Smooth muscle cell of the brain vasculature (primary cell): ENCODE data around the gene ANK3.

Source experiments
- DNase-seq: peaks from one replicate; pipeline ENCODE4 v3.0.0-alpha.2; 2012; ENCODE audit warnings: low read depth, low spot score

The ANK3 gene

DNA sequence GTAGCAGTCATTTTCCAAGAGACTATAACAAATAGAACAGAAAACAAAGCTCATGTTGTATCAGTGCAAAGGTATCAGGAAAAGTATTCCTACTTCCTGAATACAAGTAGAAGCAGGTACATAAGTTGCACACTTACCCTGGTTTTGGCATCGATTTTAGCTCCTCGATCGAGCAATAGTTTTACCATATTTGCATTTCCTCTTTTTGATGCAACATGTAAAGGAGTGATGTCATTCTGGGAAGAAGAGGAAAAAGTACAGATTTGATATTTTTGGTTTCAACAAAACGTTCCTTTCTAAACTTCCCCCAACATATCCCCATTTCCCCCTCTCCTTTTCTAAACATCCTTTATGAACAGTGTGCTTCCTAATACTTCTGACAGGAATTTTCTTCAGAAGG lies 155.1 kb downstream of the ANK3 start:
- no peak for DNase-seq

DNA sequence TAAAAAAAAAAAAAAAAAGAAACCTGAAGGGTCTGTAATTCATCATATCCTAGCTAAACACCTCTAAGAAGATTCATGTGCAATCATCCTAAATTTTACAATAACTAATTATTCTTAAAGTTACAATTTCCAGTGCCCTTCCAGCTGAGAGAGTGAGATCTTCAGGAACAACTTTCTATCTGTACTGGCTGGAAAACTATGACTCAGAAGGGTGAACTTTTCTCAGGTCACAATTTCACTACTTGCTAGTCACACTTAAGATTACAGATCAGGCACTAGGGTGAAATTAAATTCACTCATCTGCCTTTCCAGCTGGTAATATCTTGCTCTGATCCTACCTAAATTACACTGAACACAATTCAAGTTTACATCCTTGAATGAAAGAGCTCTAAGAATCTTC lies 158.8 kb downstream of the ANK3 start:
- no peak for DNase-seq

DNA sequence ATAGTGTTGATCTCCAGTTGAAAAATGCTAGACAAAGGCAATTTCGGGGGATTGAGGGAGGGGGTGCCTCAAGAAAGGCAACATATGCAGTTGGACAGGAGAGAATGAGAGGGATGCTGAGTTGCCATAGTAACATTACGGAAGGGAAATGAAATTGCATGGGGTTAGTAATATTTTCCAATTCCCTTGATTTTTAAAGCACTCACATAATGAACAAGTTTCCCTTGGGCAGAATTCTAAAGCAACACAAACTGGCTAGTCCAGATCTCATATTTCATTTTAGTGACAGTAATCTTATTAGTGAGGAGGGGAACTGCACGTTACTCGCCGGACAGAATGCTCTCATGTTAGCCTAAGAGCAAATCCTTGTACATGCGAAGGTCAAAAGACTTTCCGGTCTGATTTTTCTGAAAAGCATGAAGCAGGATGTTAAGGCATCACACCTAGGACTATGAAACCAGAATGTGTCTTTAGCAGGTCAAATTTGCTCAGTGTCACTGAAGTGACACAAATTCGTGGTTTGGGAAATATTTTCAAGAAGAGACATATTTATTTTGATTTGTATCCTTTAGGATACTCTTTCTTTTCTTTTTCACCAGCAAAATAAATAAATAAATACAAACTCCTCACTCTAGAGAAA lies 165.5 kb downstream of the ANK3 start:
- no peak for DNase-seq

DNA sequence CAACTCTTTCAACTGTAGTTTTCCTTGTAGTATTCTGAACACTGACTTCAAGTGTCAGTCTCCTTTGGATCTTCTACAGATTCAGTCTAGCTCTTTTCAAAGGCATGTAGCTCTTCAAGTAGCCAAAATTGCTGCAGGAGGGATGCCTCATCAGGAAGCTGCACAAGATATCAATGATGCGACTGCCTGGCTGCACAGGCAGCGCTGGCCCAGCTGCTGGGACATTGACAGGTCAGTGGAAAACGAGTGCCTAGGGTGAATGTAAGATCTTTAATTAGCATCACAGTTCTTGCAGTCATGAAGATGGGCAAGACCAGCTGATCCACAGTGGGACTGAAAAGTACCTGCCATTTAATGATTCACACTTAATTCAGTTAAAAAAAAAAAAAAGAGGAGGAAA lies 167.6 kb downstream of the ANK3 start:
- DNase-seq, result no peak

DNA sequence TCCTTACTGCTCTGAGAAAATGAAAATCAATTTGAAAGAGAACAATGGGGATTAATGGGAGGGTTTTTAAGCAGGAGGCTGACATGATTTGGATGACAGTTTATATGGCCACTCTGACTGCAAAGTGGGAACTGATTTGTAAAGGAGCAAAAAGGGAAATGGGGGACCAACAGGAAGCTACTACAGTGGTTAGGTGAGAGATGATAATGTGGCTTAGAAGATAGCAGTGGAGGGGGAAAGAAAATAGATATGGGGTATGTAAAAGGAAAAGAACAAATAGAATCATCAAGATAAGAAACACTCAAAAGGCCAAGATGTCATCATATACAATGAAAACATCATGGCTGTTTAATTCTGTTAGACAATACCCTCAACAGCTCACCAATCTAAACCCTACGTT lies 177.5 kb downstream of the ANK3 start:
- DNase-seq, result no peak

DNA sequence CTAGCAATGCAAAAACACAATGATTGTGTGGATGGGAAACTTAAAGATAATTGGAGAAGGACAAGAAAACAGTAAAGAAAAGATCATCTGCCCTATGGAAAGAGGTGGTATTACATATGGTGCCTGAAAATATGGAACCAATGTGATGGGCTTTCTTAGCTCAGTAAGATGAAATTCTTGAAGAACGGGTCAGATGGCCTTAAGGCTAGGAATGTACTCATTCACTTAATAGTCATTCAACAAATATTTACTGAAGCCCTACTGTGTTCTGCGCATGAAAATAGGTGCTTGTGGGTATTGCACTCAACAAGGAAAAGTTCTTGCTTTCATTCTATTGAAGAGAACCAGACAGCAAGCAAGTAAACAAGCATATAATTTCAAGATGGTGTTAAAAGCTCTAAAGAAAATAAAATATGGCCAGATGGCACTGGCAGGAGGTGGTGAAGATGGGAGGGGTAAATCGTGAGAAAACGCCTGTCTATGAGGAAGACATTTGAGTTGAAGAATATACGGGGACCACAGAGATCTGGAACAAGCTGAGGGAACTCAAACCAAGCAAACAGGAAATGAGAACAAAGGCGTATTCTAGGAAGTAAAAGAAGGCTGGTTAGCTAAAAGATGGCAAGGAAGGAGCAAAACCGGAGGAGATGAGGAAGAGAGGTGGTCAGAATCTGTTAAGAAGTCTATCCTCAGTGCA lies 179.7 kb downstream of the ANK3 start:
- no peak for DNase-seq

DNA sequence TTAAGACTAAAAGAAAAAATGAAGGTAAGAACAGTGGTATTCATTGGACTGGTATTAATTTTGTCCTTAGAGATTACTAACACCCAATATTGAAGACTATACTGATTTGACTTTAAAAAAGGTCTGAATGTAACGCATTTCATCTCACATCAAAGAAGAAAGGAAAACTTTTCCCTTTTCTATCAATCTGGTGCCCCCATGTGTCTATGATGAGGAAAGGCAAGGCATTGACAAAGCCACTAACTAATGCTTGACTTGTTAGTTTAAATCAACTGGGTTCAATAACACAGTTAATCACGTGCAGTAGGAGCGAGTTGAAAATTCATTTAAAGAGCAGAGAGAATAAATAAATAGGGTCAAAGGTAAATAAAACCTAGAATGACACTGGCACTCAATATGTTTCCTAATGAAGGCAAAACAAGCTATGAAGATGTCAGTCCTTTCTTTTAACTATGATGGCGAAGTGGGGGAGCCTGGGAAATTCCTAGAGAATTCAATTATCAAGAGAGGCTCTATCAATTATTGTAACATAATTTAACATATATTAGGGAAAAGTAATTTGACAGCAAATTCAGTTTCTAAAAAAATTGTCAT lies 180.9 kb downstream of the ANK3 start:
- DNase-seq, result peak; percentile 10

DNA sequence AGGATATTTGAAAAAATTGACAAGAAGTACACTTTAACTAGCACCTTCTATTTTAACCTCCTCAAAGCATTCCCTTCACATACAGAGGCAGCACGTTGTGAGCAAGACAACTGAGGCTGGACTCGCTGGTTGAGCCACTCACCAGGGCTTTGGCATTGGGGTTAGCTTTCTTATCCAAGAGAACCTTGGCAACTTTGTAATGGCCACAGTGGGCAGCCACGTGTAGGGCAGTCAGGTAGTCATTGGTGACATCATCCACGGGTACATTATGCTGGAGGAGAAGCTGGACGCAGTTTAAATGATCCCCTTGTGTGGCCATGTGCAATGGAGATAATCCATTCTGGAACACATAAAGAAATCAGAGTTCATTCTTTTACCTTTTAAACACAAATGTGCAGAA lies 181.8 kb downstream of the ANK3 start:
- no peak for DNase-seq

DNA sequence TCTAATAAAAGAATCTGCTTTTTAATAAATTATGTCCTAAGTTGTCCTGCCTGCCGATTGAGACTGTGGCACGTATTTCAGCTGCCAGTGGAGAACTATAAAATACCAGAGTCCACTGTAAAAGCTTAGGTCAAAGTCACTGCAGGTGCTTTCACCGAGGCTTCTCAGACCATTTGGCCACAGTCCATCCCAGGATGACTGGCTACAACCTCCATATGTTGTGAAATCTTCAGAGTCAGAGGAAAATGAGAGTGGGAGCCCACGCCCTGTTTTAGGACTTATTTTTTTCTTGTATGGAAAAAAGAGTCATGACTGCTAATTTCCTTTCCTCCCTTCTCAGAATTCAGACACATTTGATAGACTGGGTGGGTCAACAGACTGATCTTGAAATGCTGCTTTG lies 182.9 kb downstream of the ANK3 start:
- DNase-seq, result no peak

DNA sequence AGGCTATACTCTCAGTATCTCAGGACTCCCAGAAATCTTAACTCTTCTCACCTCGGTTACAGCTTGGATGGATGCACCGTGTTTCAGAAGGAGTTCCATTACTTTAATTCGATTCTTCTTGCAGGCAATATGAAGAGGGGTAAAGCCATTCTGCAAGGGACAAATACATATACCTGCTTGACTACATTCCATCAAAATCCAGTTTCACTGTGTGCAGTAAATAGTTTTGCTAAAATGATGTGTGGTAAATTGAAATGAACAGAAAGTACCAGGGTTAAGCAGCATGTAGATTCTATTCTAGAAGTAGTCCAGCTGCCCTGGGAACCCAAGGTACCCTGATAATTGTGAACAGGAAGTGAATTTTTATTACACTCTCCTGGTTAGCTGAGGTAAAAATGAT lies 183.9 kb downstream of the ANK3 start:
- DNase-seq, result no peak

DNA sequence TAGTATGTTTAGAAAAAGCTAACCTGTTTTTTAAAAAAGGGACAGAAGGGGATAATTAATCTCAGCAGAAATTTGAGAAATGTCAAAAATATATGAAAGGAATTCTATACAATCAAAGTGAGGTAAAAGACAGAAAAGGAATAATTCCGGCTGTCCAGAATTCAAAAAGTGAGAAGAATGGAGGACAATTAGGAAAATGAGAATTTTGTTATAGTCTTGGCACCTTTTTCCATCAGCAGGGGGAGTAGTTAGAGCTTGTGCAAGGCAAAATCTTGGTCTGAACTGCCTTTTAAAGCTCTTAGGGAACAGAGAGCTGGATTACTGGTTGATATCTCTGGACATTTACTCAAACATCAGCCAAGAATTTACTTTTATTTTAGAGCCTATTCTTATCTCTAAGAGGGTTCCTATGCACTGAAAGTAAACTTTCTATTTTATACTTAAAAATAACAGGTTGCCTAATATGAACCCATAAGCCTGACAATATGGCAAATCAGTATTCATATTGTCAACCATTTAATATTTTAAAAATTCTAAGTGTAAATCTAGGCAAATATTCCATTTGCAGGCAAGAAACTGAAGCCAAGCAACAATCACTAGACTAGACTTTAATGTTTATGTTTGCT lies 185.6 kb downstream of the ANK3 start:
- DNase-seq, result peak; percentile 7

DNA sequence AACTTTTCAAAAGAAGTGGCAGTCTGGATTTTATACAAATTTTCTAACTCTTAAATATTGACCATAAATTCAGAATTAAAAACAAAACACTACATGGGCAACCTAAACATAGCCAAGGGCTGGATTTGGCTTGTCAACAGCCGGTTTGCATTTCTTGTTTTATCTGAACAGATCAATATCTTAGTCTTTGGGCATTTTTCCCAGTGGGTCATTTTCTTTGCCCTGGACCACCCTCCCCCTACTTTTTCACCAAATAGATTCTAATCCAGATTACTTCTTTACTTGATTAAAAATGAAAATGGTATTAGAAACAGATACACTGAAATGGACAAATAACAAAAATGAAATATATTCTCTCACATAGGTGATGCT lies 189.0 kb downstream of the ANK3 start:
- DNase-seq, result no peak

DNA sequence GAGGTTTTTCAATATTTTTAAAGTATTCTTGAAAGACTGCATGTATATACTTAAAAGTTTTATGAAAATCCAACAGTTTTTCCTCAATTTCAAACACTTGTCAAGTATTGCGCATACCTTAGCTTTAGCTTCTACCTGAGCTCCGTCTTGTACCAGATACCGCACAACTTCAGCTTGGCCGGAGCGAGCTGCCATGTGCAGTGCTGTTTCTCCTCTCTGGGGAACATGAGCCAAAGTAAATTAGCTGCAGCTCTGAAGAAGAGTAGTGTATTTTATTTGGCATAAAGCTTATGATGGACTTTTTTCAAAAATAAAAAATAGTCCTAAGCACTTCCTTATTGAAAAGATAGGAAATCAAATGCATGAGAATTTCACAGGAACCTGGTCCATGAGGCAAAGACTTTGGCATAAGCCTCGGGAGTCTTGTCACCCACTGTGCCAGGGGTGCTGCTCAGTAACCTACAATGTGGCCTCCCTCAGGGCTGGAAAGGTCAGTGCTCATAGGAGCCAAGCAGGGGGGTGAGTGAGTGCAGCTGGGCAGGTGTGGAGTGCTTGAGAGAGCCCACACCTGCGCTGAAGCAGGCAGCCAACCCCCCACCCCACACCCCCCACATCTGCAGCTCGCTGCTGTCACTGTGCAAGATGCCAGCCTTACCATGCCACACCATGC lies 189.5 kb downstream of the ANK3 start:
- no peak for DNase-seq

DNA sequence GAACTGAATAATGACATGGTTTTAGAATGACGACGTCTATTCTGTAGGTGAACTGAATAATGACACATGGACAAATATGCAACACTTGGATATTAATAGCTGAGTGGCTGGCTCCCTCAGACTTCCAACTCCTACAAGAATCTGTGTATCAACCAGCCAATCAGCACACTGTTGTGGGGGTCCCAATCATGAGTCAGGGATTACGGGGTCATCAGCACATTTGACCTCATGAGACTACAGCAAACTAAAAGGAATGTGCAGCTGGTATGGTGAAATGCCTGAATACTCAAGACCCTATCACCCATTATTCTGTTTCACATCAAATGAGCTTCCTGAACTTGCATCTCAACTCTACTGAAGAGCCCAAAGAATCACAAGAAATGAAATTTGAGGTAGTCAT lies 192.5 kb downstream of the ANK3 start:
- DNase-seq, result no peak

DNA sequence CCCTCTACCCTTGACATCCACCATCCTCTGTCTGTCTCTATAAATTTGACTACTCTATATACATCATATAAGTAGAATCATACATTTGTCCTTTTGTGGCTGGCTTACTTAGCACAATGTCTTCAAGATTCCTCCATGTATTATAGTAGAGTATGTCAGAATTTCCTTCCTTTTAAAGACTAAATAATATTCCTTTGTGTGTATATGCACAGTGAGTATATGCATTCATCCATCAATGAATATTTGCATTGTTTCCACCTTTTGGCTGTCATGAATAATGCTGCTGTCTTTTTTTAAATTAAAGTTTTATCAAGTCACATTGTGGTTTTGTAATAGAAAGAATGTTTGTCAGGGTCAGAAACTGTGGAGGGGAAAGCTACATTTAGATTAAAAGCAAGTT lies 195.3 kb downstream of the ANK3 start:
- DNase-seq, result no peak

DNA sequence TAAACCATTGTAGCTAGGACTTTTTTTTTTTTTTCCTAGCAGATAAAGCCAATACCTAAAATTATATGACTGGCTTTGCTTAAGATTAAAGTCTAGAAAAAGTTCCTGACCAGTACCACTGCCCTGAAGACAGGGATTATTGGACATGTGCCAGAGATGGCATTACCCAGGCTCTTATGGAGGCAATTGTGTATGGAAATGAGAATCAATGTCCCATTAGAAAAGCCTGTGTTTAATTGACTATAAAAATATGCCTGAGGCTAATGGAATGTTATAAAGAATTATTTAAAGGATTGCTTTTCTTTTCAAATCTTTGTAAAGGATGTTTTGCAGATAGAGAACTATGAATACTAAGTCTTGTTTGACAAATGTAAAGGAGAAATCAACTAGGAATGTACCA lies 196.7 kb downstream of the ANK3 start:
- DNase-seq, result no peak

DNA sequence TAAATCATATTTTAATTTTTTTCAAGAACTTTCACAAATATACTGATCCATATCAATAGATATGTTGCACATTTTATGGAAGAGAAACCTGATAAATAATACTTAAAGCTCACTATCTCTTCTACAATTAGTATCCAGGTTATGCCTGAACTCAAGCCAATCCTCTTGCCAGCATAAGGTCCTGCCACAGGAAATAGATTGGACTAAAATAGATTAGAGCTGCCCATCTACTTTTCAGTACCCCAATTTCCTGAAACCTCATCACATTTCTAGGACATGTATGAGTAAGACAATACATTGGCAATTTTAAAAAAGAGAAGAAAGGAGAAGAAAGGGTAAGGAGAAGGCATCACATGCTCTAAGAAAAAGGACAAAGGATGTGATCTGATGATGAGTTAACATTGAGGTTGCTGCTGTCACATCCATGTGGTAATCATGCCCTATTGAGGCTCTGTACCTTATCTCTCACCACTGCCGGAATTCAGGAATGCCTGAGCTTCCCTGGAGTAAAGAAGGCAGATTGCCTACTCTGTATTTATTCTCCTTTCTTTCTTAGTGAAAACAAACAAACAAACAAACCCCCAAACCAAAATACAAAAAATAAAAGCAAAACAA lies 199.7 kb downstream of the ANK3 start:
- no peak for DNase-seq

DNA sequence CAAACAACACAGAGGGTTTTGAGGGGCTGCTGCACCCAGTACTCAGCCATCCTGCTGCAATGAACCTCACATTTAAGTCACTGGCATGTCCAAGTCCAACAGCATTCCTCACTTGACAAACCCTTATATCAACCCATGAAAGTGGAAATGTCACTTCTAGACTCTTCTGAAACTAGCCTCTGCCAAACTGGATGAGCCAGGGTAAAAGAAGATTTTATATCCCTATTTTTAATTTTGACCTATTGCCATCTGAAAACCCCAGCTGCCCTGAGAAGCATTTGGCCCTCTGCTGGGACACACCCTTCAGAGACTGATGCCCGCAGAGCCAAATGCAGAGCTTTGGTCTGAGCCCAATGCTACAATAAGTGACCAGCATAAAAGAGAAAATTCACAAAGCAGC lies 201.1 kb downstream of the ANK3 start:
- no peak for DNase-seq

DNA sequence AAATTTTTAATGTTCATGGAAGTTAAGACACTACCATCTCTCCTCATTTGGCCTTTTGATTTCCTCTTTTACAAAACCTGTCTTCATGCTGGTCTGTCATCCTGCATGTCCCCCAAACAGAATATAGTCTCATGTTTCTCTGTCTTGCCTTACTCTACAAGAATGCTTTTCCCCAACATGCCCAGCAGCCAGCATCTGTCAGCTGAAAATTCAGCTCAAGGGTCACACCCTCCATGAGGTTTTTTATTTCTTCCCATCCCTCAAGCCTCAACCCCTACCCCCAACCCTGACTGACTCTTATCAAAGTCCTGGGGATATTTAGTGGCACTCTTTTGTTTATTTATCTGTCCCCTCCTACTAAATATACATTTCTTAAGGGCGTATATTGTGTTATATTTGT lies 202.0 kb downstream of the ANK3 start:
- DNase-seq, result no peak

DNA sequence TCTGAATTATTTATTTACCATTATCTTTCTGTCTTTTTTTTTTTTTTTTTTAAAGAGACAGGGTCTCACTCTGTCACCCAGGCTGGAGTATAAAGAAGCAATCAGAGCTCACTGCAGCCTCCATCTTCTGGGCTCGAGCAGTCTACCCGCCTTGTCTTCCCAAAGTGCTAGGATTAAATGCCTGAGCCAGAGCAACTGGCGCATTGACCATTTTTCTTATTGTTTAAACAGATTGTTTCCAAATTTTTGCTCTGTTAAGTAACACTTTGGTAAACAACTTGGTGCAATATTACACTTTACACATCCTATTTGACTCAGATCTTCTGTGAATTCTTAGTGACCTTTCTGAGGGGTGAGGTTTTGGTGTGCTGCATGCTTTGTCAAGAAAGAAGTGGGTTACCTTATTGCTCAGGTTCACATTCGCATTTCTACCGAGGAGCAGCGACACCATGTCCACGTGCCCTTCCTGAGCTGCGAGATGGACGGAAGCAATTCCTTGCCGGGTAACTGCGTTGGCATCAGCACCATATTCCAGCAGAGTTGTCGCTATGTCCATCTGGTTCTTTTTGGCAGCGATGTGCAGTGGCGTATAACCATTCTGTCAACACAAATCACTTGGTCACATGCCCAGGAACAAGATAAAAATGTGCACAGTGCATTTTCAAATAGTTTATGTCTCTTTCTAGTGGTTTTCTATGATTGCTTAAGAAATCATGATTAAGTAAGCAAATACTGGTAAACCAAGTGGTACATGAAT lies 203.2 kb downstream of the ANK3 start:
- no peak for DNase-seq

DNA sequence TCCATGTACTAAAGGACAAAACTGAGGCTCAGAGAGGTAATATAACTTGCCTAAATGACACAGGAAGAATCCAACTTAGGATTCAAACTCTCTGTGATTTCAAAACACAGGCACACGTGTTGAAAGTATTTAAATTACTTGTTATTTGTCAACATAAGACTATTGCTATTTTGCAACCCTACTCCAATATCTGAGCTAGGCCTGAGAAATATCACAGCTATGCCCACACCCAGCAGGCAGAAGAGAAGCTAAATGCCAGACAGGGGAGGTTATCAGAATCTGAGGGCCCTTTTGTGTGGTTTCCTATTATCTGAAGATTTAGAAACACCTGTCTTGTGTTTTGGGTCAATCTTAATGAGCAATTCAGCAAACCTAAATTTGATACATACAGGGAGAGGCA lies 204.3 kb downstream of the ANK3 start:
- DNase-seq, result no peak
